Pons (tissue), 1 donor: ENCODE results near the gene FNDC3A.
A peak's percentile ranks its signal among the peaks of the same experiment; 100 is the strongest.

ENCODE experiments used
- DNase-seq: peaks from one replicate; pipeline ENCODE4 v3.0.0-alpha.2; 2016; ENCODE audit warnings: low spot score

FNDC3A gene

DNA sequence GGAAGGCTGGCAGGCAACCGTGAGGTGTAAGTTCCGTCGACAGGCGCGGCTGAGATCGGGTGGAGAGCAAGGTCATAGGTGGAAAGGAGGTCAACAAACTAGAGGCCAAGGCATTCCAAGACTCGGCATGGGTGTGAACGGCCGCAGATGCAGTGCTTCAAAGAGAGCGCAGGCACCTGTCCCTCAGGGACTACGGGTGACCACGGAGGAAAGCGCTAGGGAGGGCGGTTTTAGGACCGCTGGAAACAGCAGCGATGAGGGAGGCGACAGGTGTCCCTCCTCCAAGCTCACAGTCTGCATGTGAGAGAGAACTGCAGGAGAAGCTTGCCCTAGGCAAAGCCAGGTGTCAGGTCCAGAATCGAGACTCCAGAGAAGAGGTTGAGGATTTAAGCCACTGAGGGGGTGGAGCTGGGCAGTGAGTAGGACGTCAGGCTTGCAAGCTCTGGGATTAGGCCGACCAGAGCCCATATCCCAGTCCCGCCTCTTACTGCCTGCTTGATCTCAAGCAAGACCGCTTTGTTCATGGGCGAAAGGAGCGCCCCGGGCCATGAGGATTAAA lies 242.9 kb downstream of the FNDC3A start:
- DNase-seq: no peak

GRCh38 chr13:49219647-49220035 lies 243.9 kb downstream of the FNDC3A start:
- no peak for DNase-seq

DNA sequence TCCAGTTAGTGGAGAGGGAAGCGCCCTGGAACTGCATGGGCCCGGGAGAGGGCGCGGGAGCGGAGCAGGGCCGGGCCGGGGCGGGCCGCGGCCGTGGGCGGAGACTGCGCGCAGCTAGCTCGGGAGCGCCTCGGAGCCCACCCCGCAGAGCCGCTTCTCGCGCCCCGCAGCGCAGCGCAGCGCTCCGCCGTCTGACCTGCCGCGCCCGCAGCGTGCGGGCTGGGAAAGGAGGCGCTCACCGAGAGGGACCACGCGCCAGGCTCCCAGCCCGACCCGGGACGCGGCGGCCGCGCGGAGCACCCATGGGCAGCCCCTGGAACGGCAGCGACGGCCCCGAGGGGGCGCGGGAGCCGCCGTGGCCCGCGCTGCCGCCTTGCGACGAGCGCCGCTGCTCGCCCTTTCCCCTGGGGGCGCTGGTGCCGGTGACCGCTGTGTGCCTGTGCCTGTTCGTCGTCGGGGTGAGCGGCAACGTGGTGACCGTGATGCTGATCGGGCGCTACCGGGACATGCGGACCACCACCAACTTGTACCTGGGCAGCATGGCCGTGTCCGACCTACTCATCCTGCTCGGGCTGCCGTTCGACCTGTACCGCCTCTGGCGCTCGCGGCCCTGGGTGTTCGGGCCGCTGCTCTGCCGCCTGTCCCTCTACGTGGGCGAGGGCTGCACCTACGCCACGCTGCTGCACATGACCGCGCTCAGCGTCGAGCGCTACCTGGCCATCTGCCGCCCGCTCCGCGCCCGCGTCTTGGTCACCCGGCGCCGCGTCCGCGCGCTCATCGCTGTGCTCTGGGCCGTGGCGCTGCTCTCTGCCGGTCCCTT lies 244.5 kb downstream of the FNDC3A start, which contains the start of gene MLNR:
TSS of gene MLNR (plus strand) at position 303 of the 820 bp plus-strand sequence. CDS start at position 303, 0 bp downstream.
- no peak for DNase-seq

- no peak for DNase-seq
Observed at GRCh38 chr13:49220856-49221589, 245.3 kb downstream of the FNDC3A start.

DNA sequence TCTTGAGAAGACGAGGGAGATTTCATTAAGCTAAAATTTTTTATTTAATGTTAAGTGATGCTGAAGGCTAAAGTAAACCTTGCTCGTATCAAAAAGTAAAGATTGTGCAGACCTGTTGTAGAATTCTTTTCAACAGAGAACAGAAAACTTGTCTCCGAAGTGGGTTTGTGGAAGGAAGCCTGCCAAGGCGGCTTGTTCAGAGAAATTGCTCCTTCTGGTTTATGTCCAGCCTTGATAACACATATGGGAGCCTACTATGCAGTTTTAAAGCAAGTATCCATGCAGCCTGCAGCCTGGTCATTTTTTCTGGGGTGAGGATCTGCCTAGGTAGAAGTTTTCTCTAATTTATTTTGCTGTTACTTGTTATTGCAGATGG lies 245.9 kb downstream of the FNDC3A start:
- no peak for DNase-seq

DNA sequence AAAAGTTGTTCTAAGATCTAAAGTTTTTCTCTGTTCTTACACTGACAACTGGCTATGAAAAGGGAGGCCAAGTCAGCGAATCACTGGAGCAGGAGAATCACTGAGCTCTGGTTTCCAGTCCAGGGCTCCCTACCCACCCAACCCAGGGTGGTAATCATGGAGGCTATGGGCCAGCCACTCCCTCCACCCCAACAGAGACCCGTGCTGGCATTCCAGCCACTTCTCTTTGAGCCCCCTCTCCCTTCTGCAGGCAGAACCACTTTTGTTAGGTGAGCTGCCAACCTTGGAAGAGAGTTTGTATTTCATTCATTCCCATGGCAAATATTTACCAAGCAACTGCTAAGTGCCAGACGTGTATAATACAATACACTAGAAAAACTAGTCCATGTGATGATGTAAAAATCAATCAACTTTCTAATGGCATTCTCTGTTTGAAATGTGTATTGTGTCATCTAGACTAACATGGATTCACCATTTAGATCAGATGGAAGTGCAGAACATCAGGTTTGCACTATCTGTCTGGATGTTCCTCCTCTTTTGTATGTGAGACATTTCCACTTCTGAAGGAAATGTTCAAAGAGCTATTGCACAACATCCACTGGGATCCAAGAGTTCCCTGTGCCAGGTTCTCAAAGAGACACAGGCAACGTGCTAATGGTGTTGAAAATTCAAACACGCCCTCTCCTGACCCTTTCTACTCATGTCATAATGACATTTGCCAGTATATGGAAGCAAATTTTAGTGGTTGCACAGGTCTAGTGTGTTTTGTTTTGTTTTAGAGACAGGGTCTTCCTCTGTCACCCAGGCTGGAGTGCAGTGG lies 249.7 kb downstream of the FNDC3A start:
- no peak for DNase-seq

- no peak for DNase-seq
Observed at GRCh38 chr13:49226613-49227012, 250.9 kb downstream of the FNDC3A start.

GRCh38 chr13:49234741-49235140 lies 259.0 kb downstream of the FNDC3A start:
- no peak for DNase-seq

DNA sequence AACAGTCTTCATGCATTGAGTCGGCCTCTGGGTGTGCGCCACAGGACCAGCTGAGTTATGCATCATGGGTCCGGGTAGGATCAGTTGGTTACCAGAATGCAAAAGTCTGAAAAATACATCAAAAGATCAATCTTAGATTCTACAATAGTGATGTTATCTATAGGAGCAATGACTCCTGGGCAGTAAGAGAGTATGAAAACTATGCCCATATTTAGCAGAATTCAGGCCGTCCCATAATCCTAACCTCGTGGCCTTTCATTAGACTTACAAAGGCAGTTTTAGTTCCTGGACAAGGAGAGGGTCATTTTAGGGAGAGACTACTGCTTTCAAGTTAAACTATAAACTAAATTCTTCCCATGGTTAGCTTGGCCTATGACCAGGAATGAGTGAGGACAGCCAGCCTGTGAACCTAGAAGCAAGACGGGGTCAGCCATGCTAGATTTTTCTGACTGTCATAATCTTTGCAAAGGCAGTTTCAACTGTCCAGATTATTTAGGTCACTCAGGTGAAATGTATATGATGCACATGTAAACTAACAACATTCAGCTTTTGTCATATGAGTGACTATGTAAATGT lies 260.2 kb downstream of the FNDC3A start:
- DNase-seq: no peak

- DNase-seq: no peak
Observed at GRCh38 chr13:49238621-49239020, 262.9 kb downstream of the FNDC3A start.

DNA sequence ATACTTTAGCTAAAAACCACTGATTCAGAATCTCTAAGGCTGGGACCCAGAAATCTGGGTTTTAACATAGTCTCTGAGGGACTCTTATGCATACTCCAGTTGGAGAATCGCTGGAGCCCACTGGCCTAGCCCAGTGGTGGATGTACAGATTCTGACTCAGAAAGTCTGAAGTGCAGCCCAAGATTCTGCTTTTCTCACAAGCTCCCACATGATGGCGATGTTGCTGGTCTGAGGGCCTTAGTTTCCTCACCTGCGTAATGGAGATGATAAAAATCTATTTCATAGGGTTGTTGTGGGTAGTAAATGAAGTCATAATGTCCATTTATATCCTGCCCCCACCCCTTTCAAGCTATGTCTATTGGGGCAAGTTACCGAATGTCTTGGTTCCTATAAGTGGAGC lies 264.3 kb downstream of the FNDC3A start:
- DNase-seq: no peak

- DNase-seq: no peak
Observed at GRCh38 chr13:49241296-49241695, 265.6 kb downstream of the FNDC3A start.

GRCh38 chr13:49245101-49245500 lies 269.4 kb downstream of the FNDC3A start:
- no peak for DNase-seq

DNA sequence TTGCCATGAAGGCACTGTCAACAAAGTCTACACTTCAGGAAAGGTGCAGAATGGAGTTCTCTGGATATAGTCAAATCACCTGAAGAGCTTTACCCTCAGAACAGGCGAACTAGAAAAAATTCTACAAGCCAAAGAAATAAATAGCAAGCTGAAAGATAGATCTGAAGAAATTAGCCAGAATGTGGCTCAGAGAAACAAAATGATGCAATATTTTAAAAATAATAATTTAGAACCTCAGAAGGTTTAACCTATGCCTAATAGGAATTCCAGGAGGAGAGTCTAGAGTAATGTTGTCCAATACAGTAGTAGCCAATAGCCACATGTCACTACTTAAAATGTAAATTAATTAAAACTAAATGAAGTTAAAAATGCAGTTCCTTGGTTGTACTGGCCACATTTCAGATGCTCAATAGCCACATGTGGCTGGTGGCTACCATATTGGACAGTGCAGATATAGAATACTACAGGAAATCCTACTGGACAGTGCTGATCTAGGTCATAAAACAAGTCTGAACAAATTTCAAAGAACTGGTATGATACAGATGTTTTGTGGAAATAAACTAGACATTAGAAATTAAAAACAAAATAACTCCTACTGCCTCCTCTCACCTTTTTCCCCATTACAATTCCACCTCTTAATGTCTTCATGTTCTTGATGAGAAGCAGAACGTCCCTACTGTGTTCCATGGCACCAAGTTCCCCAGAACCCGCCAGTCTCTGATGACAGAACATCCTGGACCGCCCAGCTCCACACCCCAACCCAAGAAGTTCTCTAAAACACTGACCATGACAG lies 271.3 kb downstream of the FNDC3A start:
- no peak for DNase-seq

DNA sequence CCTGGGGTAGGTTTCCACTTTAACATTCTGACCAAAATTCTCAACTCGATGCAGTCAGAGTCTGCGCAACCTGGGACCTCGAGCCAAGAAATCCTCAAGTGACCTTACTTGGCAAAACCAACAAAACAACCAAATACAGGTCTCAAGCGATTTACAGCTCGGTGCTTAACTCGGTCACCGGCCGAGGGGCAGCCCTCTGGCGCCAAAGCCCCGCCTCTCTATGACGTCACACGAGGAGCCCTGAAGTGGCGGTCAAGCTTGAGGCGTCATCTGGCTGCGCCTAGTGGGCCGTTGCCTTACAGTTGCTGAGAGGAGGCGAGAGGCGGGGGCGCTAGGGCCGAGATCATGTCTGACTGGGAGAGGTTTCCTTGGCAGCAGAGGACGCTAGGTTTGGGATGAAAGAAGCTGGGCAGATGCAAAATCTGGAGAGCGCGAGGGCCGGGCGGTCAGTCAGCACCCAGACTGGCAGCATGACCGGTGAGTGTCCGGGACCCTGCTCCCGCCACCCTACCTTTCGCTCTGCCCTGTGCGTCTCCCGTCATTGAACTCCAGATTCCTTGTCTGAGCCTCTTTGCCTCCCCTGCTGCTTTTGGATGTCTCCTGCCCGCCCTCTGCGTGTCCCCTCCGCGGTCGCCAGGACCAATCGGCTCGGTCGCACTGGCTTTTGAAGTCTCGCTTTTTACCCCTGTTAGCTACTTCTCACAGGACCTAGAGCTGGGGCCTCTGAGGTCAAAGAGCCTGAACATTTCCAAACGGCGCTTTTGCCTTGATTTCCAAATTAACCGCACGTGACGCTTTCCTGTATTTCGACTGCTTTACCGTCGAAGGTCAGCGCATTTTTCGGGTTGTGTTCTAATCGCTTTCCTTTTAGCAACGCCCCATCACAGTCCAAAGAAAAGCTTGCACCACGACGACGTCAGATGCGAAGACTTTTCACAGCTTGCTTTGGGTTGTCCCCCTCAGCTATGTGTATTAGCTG lies 272.2 kb downstream of the FNDC3A start, which contains the start of gene CDADC1:
TSS of gene CDADC1 (plus strand) at position 283 of the 979 bp plus-strand sequence. CDS start at position 396, 113 bp downstream.
- peak; percentile 96 for DNase-seq

DNA sequence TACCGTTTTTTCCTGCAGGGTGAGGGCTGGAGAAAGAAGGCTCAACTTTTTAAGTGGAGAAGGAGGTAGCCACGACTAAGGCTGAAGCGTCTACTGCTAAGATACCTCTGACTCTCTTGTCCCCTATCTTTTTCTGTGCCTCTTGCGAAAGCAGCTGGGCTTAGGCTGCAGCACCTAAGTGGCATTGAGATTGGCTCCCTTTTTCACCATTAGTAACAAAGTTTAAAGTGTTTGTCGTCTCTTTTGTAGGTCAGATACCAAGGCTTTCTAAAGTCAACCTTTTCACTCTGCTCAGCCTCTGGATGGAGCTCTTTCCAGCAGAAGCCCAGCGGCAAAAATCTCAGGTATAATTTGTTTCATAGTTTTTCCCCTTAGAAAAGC lies 272.9 kb downstream of the FNDC3A start:
- DNase-seq: peak; percentile 33

- no peak for DNase-seq
Observed at GRCh38 chr13:49251326-49251725, 275.6 kb downstream of the FNDC3A start.

DNA sequence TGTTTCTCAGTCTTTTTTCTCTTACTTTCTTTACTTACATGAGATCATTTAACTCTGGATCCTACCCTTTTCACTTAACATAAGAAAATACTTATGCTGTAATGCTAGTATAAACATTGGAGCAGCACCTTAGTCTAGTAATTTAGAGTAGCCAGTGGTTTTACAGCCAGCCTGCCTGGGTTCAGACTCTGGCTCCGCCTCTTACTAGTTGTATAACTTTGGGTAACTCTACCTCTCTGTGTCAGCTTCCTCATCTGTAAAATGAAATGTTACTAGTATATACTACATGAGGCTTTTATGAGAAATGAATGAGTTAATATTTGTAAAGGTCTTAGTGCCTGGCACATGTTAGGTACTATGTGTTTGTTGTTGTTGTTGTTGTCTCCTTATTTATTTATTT lies 277.6 kb downstream of the FNDC3A start:
- DNase-seq: no peak

DNA sequence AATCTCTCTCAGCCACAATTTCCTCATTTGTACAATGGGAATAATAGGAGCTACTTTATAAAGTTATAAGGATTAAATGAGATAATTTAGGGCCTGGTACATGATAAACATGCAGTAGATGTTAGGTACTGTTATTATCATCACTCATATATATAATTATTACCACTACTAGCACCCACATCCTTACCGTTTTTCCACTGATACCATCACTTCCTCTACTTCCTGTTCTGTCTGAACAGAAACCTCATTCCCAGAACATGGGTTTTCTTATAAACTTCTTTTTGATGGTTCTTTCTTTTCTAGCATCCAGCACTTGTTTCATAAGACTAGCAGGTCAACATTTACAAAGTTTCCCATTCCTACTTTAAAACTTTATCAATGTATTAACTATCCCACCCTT lies 278.3 kb downstream of the FNDC3A start:
- no peak for DNase-seq

- DNase-seq: no peak
Observed at GRCh38 chr13:49256841-49257240, 281.1 kb downstream of the FNDC3A start.
